IPS DF 6.9 (cell line): ENCODE data around the gene ATXN2.
"Not testable (repeated sequence)": the region's sequence is repeated elsewhere in the genome, so short reads cannot be mapped to it uniquely, and the experiment has no call there.

Experiments used
- DNase-seq: peaks from one replicate; pipeline ENCODE4 v3.0.0-alpha.2; 2013; ENCODE audit warnings: low read depth, low spot score
- H3K27ac ChIP-seq: one replicate; pipeline ENCODE4 v1.5.1; 2013; ENCODE audit warnings: low read length, control low read depth
- H3K27me3 ChIP-seq: 2 replicates; pipeline ENCODE4 v1.6.1; 2013; ENCODE audit warnings: mild to moderate bottlenecking, low read length; ENCODE audit not compliant: control insufficient read depth, insufficient read depth
- H3K36me3 ChIP-seq: 2 replicates; pipeline ENCODE4 v1.6.1; 2013; ENCODE audit warnings: low read length; ENCODE audit not compliant: control insufficient read depth, insufficient read depth
- H3K4me1 ChIP-seq: 2 replicates; pipeline ENCODE4 v1.6.1; 2013; ENCODE audit warnings: low read length; ENCODE audit not compliant: control insufficient read depth, insufficient read depth
- H3K4me3 ChIP-seq: 2 replicates; pipeline ENCODE4 v1.5.1; 2013; ENCODE audit warnings: mild to moderate bottlenecking, low read length
- H3K9me3 ChIP-seq: 2 replicates; pipeline ENCODE4 v1.6.1; 2013; ENCODE audit warnings: low read length, inconsistent platforms; ENCODE audit not compliant: control insufficient read depth, insufficient read depth
- WGBS: extraction: QIAGEN DNeasy Blood & Tissue Kit; methylation state at CpG from one replicate; pipeline ENCODE4 v1.1.7; 2013; ENCODE audit warnings: mixed read lengths, missing lambda C conversion rate; ENCODE audit not compliant: insufficient read length, insufficient coverage; 5-methylcytosine and 5-hydroxymethylcytosine counted together

The ATXN2 gene

DNA sequence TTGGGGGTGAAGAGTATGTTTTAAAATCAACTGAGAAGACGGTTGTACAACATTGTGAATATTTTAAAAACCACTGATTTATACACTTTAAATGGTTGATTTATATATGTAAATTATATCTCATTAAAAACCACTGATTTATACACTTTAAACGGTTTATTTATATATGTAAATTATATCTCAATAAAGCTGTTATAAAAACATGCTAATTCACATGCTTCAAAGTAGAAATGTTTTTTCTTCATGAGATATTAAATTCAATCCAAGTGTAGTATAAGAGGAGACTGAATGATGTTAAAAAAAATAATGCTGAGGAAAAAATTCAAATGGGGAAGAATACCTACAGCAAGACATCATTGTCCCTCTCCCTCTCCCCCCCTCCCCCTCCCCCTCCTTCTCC is 92.9 kb downstream of the ATXN2 start:
- WGBS: no CpG with 5 or more reads among the region's 2 CpGs
- no peak for DNase-seq

DNA sequence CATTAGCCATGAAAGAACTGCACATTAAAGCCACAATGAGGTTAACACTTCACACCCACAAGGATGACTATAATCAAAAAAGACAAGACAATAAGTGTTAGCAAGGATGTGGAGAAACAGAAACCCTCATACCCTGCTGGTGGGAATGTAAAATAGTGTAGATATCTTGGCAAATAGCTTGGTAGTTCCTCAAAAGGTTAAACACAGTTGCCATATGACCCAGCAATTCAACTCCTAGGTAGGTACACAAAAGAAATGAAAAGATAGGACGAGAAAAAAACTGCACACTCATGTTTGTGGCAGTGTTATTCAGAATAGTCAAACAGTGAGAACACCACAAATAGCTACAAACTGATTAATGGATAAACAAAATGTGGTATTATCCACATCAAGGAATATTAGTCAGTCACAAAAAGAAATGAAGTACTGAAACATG is 93.5 kb downstream of the ATXN2 start:
- H3K4me3 ChIP-seq: no peak overlapping the region
- no peak for DNase-seq
- H3K27me3 ChIP-seq: no peaks in the 10 kb centered on the region
- no peak overlapping the region for H3K27ac ChIP-seq
- H3K36me3 ChIP-seq: peaks cover 2% of the 10 kb centered on the region; the same call in 1 of the 2 replicates
- WGBS: no CpG with 5 or more reads among the region's 1 CpG
- no peaks in the 10 kb centered on the region for H3K9me3 ChIP-seq
- H3K4me1 ChIP-seq: no peaks in the 10 kb centered on the region

More for the DNA sequence above, 92.9 kb downstream of the ATXN2 start:
- H3K4me3 ChIP-seq: no peak overlapping the region
- no peaks in the 10 kb centered on the region for H3K9me3 ChIP-seq
- H3K36me3 ChIP-seq: peaks cover 2% of the 10 kb centered on the region; the same call in 1 of the 2 replicates
- no peak overlapping the region for H3K27ac ChIP-seq
- no peaks in the 10 kb centered on the region for H3K4me1 ChIP-seq
- H3K27me3 ChIP-seq: no peaks in the 10 kb centered on the region

DNA sequence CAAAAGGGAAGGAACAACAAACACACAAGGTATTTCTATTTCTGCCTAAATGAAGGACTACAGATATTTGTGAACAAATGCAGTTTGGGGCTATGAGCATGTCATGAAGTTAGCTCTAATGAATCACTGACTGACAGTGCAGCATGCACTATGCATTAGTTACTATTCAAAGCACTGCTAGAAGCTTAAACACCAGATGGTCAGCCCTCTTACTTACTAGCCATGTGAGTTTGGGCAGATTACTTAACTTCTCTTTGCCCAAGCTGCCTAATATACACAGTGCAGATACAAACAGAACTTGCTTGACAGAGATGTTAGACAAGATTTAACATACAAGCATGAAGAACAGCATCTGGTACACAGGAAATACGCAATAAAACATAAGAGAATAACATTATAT is 96.0 kb downstream of the ATXN2 start:
- Histone ChIP-seq H3K4me3 (no peak overlapping the region), H3K4me1 (no peaks in the 10 kb centered on the region), H3K27ac (no peak overlapping the region), H3K9me3 (no peaks in the 10 kb centered on the region), H3K27me3 (no peaks in the 10 kb centered on the region), H3K36me3 (no peaks in the 10 kb centered on the region)
- no CpG with 5 or more reads among the region's 1 CpG for WGBS
- no peak for DNase-seq

DNA sequence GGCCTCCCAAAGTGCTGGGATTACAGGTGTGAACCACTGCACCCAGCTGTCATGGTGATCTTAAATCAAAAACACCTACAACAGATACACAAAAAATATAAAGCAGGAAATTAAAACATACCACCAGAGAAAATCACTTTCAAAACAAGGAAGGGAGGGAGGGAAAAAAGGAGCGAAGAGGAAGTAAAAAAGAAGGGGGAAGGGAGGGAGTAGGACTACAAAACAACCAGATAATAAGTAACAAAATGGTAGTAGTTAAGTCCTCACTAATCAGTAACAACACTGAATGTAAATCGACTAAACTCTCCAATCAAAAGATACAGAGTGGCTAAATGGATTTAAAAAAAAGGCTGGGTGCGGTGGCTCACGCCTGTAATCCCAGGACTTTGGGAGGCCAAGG is 104.4 kb downstream of the ATXN2 start:
- Histone ChIP-seq H3K9me3 (no peaks in the 10 kb centered on the region), H3K27me3 (no peaks in the 10 kb centered on the region), H3K4me1 (no peaks in the 10 kb centered on the region), H3K36me3 (peaks cover 6% of the 10 kb centered on the region; the same call in 1 of the 2 replicates), H3K4me3 (no peak overlapping the region), H3K27ac (no peak overlapping the region)
- WGBS: no CpG with 5 or more reads among the region's 4 CpGs
- no peak for DNase-seq

DNA sequence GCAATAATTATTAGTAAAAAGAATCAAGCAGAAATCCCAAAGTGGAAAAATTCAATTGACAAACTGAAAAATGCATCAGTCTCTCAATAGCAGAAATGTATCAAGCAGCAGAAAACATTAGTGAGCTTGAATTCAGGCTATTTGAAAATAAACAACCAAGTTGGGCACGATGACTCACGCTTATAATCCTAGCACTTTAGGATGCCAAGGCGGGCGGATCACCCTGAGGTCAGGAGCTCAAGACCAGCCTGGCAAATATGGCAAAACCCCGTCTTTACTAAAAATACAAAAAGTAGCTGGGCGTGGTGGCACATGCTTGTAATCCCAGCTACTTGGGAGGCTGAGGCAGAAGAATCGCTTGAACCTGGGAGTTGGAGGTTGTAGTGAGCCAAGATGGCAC is 106.1 kb downstream of the ATXN2 start:
- not testable (repeated sequence) for H3K4me1 ChIP-seq, H3K36me3 ChIP-seq, H3K4me3 ChIP-seq, H3K9me3 ChIP-seq, DNase-seq, H3K27me3 ChIP-seq, H3K27ac ChIP-seq
- WGBS: no CpG with 5 or more reads among the region's 7 CpGs

DNA sequence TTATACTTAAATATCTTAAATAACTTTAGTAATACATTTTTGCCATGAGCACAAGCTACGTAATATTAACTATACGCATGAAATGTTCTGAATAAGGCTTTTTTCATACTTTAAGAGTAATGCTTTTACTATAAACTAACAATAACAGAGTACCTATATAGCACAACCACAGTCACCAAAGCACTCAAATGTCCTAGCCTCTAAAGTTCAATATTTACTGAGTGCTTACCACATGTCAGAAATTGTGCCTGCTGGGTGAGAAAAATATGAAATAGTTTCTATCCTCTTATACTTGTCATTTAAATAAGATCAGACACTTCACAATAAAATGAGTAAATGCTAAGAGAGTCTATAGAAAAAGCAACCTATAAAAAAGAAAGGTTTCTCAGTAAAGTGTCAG is 110.3 kb downstream of the ATXN2 start:
- Histone ChIP-seq H3K9me3 (no peaks in the 10 kb centered on the region), H3K27me3 (no peaks in the 10 kb centered on the region), H3K4me3 (no peak overlapping the region), H3K4me1 (no peaks in the 10 kb centered on the region), H3K27ac (no peak overlapping the region), H3K36me3 (peaks cover 12% of the 10 kb centered on the region; the same call in 1 of the 2 replicates)
- WGBS: no CpG with 5 or more reads among the region's 2 CpGs
- no peak for DNase-seq

DNA sequence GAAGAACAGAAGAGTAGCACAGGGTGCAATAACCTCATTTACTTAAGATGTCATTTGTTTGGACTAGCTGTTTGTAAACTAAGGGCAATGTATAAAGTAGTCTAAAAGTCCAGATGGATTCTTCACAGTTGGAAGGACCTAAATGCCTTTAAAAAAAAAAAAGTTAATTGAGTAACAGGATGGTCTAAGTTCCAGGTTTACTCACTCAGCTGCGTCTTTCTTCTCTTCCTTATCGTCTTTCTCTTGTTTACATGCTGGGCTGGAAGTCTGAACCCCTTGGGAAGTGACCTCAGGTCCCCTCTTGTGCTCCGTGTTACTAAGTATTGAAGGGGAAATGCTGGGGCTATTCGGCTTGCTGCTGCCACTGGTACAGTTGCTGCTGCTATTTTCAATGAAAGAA is 110.8 kb downstream of the ATXN2 start:
- Histone ChIP-seq H3K36me3 (peaks cover 10% of the 10 kb centered on the region; the same call in 1 of the 2 replicates), H3K9me3 (no peaks in the 10 kb centered on the region), H3K27me3 (no peaks in the 10 kb centered on the region), H3K4me1 (no peaks in the 10 kb centered on the region), H3K4me3 (no peak overlapping the region), H3K27ac (no peak overlapping the region)
- no CpG with 5 or more reads among the region's 4 CpGs for WGBS
- DNase-seq: no peak

DNA sequence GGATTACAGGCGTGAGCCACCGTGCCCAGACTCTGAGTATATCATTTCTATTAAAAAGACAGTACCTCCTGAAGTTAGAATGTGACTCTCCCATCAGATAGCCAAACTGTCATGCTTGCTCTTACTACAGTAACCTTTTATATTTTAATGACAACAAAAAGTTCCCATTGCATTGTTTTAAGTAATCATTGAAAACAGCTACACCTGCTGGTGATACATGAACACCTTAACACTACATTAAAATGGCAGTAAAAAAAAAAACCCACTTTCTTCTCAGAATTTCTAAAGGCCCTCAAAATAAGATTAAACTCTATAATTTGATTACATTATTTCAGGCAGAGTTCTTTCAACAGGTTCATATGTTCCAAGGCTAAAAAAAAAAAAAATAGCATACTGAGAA is 116.7 kb downstream of the ATXN2 start:
- Histone ChIP-seq H3K27ac (no peak overlapping the region), H3K4me3 (no peak overlapping the region), H3K9me3 (no peaks in the 10 kb centered on the region), H3K36me3 (peaks cover 3% of the 10 kb centered on the region; the same call in 1 of the 2 replicates), H3K27me3 (no peaks in the 10 kb centered on the region), H3K4me1 (no peaks in the 10 kb centered on the region)
- no CpG with 5 or more reads among the region's 2 CpGs for WGBS
- DNase-seq: no peak

DNA sequence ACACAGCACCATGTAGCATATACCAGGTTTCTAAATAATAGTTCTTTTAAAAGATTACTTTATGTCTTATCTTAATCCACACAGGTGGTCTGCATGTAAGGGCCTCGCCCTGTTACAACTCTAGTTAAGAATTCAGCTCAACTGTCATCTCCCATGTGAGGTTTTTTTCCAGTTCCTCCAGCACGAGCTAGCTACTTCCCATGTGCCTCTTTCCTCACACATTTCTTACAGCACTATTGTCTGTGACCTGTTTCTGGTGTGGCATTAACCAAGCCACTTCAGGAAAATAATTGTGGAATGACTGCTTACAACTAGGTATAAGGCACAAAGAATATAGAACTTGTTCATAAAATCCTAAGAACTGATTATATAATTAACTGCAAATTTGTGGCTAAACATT is 127.9 kb downstream of the ATXN2 start:
- no peaks in the 10 kb centered on the region for H3K4me1 ChIP-seq
- no peak overlapping the region for H3K27ac ChIP-seq
- no peaks in the 10 kb centered on the region; the same call in 1 of the 2 replicates for H3K36me3 ChIP-seq
- DNase-seq: no peak
- H3K4me3 ChIP-seq: no peak overlapping the region
- WGBS: no CpG with 5 or more reads among the region's 2 CpGs
- H3K27me3 ChIP-seq: no peaks in the 10 kb centered on the region
- no peaks in the 10 kb centered on the region for H3K9me3 ChIP-seq

DNA sequence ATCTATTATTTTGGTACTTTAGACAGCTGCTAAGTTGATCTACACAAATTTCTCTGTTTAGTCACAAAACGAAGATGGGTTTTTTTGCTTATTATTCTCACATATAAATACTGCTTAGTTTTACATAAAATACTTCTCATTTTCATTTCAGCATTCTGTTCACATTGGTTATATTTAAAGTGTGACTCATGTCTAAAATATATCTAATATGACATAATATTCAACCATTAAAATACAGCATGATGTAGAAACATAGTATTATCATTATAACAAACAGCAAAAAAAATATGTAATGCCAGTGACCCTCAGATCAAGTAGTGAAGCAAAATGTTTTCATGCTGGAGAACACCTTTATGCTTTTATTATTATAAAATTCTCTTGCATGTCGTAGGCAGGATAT is 129.7 kb downstream of the ATXN2 start:
- Histone ChIP-seq H3K27ac (no peak overlapping the region), H3K4me1 (no peaks in the 10 kb centered on the region), H3K27me3 (no peaks in the 10 kb centered on the region), H3K36me3 (no peaks in the 10 kb centered on the region; the same call in 1 of the 2 replicates), H3K9me3 (no peaks in the 10 kb centered on the region), H3K4me3 (no peak overlapping the region)
- DNase-seq: no peak
- WGBS: no CpG with 5 or more reads among the region's 2 CpGs

DNA sequence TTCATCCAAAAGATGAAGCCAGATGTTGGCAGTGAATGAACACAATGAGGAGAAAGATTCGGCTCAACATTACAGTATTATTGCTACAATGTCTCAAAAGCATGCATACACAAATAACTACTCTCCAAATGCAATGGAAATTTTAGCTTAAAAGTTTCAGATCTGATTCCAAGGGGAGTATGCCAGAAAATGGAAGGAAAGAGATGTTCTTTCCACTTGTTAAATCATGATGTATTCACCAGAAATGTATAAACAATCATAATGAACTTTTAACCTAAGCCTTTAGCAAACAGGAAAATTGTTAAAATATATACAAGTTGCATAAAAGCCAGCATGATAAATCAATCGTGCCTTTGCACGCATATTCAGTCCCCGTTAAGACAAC is 131.3 kb downstream of the ATXN2 start:
- H3K27ac ChIP-seq: no peak overlapping the region
- no peaks in the 10 kb centered on the region for H3K9me3 ChIP-seq
- WGBS: no CpG with 5 or more reads among the region's 4 CpGs
- no peaks in the 10 kb centered on the region for H3K4me1 ChIP-seq
- no peak overlapping the region for H3K4me3 ChIP-seq
- DNase-seq: no peak
- no peaks in the 10 kb centered on the region for H3K27me3 ChIP-seq
- no peaks in the 10 kb centered on the region; the same call in 1 of the 2 replicates for H3K36me3 ChIP-seq
